Measurements from ENCODE around the gene ASF1A. TPM values are rescaled to one million over a fixed set of nuclear protein-coding genes. Genes with fewer than 3 reads are reported as not detected.

Gene ASF1A
- total RNA-seq, 1 donor from 2014 or later, result 7.6 TPM

Other genes starting within 250 kb of the ASF1A start
- 2.2 and 3.3 TPM in 2 replicates for gene CEP85L, start 242.6 kb upstream of the ASF1A start, total RNA-seq
- gene MCM9, start 41.0 kb downstream of the ASF1A start, total RNA-seq, result 9.6 and 15.5 TPM in 2 replicates
- gene FAM184A, start 184.5 kb downstream of the ASF1A start, total RNA-seq, result 1.2 and 1.9 TPM in 2 replicates